ENCODE results near the gene DAZL. TPM values are rescaled to one million over a fixed set of nuclear protein-coding genes. Genes with fewer than 3 reads are reported as not detected.

The DAZL gene
- total RNA-seq, 6 donors from 2014 or later, result not detected

DNA sequence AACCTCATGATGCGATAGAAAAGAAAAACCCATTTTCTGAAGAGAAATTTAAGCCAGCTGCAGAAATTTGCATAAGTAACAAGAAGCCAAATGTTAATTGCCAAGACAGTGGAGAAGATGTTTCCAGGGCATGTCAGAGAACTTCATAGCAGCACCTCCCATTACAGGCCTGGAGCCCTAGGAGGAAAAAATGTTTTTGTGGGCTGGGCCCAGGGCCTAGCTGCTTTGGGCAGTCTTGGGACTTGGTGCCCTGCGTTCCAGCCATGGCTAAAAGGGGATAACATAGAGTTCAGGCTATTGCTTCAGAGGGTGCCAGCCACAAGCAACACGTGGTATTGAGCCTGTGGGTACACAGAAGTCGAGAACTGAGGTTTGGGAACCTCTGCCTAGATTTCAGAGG, 10.9 kb upstream of the DAZL start:
- no peaks in the 10 kb centered on the region for H3K27me3 ChIP-seq
- ATAC-seq (ENCODE audit: low FRiP score in 2 of 2) (no peak), DNase-seq (no peak)
- TF ChIP-seq POLR2AphosphoS5 (IDR thresholded peaks at IDR 0.05) (no peak), EP300 (IDR thresholded peaks at IDR 0.05) (no peak), POLR2A (IDR thresholded peaks at IDR 0.05) (no peak)
- TF ChIP-seq, protein P1, sequence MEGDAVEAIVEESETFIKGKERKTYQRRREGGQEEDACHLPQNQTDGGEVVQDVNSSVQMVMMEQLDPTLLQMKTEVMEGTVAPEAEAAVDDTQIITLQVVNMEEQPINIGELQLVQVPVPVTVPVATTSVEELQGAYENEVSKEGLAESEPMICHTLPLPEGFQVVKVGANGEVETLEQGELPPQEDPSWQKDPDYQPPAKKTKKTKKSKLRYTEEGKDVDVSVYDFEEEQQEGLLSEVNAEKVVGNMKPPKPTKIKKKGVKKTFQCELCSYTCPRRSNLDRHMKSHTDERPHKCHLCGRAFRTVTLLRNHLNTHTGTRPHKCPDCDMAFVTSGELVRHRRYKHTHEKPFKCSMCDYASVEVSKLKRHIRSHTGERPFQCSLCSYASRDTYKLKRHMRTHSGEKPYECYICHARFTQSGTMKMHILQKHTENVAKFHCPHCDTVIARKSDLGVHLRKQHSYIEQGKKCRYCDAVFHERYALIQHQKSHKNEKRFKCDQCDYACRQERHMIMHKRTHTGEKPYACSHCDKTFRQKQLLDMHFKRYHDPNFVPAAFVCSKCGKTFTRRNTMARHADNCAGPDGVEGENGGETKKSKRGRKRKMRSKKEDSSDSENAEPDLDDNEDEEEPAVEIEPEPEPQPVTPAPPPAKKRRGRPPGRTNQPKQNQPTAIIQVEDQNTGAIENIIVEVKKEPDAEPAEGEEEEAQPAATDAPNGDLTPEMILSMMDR (IDR thresholded peaks at IDR 0.05), result no peak
- H3K9me3 ChIP-seq, result no peaks in the 10 kb centered on the region
- H3K27ac ChIP-seq, result no peak overlapping the region
- no peak overlapping the region for H3K4me3 ChIP-seq
- H3K4me1 ChIP-seq, result no peaks in the 10 kb centered on the region
- no peaks in the 10 kb centered on the region for H3K36me3 ChIP-seq
- WGBS, 2 donors, result 86 to 96% methylated on average over 4 of the region's 4 CpGs

DNA sequence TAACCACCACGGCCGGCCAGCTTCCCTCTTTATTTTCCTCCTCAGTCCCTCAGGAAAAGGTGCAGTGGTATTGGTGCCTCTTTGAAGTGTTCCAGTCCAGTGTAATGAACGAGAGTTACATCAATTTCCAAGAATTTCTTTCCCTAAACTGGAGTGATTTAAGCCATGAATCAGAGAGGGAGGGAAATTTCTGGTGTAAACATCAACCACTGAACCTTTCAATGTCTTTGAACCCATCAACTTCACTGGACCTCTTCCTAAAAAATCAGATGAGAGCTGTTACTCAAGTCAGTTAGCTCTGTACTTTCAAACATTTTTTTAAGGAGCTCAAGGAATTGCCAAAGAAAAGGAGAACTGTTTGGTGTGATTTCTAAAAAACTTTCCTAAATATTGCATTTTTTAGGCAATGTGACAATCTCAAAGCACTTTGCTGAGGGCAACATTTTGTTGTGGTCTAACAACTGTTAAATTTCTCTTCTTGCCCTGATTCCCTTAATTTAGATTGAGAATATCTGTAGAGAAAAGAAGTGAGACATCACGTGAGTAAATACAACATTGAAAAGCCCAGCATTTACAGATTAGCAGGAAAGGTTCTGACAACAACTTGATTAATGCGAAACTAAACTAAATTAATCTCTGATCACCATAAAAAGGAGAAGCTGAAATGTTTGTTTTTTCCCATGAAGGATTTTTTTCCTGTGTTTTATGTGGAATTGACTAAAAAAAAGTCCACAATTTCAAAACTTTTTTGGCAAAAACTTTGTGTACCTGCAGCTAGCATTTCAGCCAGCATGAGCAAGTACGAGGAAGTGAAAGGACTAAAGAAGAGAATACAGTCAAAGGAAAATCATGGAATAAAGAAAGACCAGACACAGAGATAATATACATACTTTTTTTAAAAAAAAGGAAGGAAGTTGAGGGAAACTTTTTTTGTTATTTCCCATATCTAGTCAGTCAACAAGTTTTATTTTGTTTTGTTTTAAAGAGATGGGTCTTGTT, 9.1 kb upstream of the DAZL start:
- Histone ChIP-seq H3K36me3 (no peaks in the 10 kb centered on the region), H3K27ac (no peak overlapping the region), H3K4me1 (no peaks in the 10 kb centered on the region), H3K27me3 (no peaks in the 10 kb centered on the region), H3K9me3 (no peaks in the 10 kb centered on the region), H3K4me3 (no peak overlapping the region)
- DNase-seq (no peak), ATAC-seq (ENCODE audit: low FRiP score in 2 of 2) (no peak)
- 72 to 77% methylated on average over 6 of the region's 6 CpGs for WGBS, 2 donors
- TF ChIP-seq, protein P1 (IDR thresholded peaks at IDR 0.05), result no peak
- no peak for TF ChIP-seq EP300 (IDR thresholded peaks at IDR 0.05)
- no peak for TF ChIP-seq POLR2A (IDR thresholded peaks at IDR 0.05)
- no peak for TF ChIP-seq POLR2AphosphoS5 (IDR thresholded peaks at IDR 0.05)

DNA sequence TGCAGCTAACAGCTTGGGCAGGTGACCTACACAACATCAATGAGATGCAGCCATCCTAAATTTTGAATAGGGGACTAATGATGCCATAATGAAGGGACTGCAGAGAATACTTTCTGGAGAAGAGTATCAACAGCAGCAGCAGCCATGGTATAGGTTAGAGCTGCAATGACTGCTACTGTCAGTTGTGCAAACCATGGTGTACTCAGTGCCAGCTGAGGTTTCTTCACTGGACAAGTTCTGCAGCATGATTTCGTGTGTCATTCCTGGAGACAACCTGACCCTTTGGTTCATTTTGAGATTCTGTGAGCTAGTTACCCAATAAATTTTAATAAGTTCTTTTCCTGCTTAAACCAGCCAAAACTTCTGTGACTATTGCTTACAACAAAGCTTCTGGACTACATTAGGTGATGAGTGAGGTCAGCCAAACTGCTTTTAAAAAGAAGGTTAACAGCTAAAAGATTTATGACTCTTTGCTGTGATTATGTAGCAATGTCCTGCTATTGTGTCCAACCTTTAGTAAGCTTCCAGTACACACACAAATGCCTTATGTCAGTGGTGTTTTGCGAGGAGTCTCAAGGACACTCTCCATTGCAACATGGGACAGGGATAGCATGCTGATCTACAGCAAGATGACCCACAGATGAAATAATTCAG, 4.8 kb upstream of the DAZL start:
- Histone ChIP-seq H3K36me3 (no peaks in the 10 kb centered on the region), H3K27ac (no peak overlapping the region), H3K4me1 (no peaks in the 10 kb centered on the region), H3K4me3 (no peak overlapping the region), H3K9me3 (no peaks in the 10 kb centered on the region), H3K27me3 (no peaks in the 10 kb centered on the region)
- ATAC-seq (ENCODE audit: low FRiP score in 2 of 2), result no peak
- DNase-seq, result no peak
- 56 to 74% methylated on average over 2 of the region's 2 CpGs for WGBS, 2 donors
- TF ChIP-seq EP300 (IDR thresholded peaks at IDR 0.05), result no peak
- no peak for TF ChIP-seq POLR2A (IDR thresholded peaks at IDR 0.05)
- TF ChIP-seq POLR2AphosphoS5 (IDR thresholded peaks at IDR 0.05), result no peak
- TF ChIP-seq, protein P1 (IDR thresholded peaks at IDR 0.05), result no peak

DNA sequence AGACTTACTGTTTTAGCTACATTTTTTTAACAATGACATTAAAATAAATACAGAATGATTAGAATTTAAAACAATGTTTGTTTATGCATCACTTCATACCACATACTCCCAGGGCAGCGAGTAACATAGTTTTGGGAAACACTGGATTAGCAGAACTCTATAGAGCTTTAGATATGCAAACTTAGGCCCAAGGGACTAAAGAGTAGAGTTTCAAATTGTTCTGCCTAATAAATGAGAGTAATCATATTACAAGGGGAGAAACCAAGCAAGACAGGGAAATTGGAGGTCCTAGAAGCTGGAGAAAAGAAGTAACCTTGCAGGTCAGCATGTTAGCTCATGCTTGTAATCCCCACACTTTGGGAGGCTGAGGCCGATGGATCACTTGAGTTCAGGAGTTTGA, 3.6 kb upstream of the DAZL start:
- Histone ChIP-seq H3K9me3 (no peaks in the 10 kb centered on the region), H3K27ac (no peak overlapping the region), H3K4me3 (no peak overlapping the region), H3K36me3 (no peaks in the 10 kb centered on the region), H3K4me1 (no peaks in the 10 kb centered on the region), H3K27me3 (no peaks in the 10 kb centered on the region)
- TF ChIP-seq EP300 (IDR thresholded peaks at IDR 0.05), result no peak
- no peak for TF ChIP-seq POLR2A (IDR thresholded peaks at IDR 0.05)
- no peak for TF ChIP-seq POLR2AphosphoS5 (IDR thresholded peaks at IDR 0.05)
- TF ChIP-seq, protein P1 (IDR thresholded peaks at IDR 0.05), result no peak
- DNase-seq (no peak), ATAC-seq (ENCODE audit: low FRiP score in 2 of 2) (no peak)
- 87% methylated on average over 2 of the region's 2 CpGs for WGBS, 2 donors

Data from upper lobe of left lung (tissue), 6 donors.